Measurements from ENCODE around the gene PRKCD. TPM values are rescaled to one million over a fixed set of nuclear protein-coding genes. Genes with fewer than 3 reads are reported as not detected.

The PRKCD gene
- polyA plus RNA-seq, 4 donors, result 17.8 to 26.4 (median 23.4) TPM

GRCh38 chr3:53229606-53230005, 68.6 kb downstream of the PRKCD start:
- no peak for DNase-seq (ENCODE audit: low read depth in 4 of 4, low spot score in 2 of 4)

DNA sequence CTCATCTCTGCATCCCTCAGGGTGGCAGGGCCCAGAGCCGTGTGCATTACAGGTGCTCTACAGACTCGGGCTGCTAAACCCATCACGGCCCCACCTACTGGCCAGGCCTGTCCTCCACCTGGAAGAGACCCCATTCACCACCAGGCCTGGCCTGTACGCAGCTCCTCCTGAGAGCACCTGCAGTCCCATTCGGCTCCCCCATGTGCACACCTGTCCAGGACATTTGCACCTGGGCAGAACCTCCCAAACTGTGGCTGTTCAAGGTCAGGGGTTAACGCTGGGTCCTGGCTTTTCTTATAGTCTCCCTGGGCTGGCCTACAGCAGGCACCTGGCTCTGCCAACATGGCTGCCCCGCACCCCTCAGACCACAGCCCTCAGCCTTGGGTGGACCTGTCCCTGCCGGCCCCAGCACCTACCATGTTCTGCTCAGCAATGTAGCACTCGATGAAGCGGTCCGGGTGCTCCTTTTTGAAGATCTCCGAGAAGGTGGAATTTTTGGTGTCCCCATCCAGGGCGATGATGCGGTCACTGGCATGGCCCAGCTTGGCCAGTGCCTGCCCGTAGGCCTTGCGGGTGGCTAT, 69.1 kb downstream of the PRKCD start:
- DNase-seq (ENCODE audit: low read depth in 4 of 4, low spot score in 2 of 4), result no peak

- DNase-seq (ENCODE audit: low read depth in 4 of 4, low spot score in 2 of 4), result no peak
These were observed 69.8 kb downstream of the PRKCD start for GRCh38 chr3:53230789-53231188.

- DNase-seq (ENCODE audit: low read depth in 4 of 4, low spot score in 2 of 4), result no peak
These were observed 70.8 kb downstream of the PRKCD start for GRCh38 chr3:53231532-53232511.

DNA sequence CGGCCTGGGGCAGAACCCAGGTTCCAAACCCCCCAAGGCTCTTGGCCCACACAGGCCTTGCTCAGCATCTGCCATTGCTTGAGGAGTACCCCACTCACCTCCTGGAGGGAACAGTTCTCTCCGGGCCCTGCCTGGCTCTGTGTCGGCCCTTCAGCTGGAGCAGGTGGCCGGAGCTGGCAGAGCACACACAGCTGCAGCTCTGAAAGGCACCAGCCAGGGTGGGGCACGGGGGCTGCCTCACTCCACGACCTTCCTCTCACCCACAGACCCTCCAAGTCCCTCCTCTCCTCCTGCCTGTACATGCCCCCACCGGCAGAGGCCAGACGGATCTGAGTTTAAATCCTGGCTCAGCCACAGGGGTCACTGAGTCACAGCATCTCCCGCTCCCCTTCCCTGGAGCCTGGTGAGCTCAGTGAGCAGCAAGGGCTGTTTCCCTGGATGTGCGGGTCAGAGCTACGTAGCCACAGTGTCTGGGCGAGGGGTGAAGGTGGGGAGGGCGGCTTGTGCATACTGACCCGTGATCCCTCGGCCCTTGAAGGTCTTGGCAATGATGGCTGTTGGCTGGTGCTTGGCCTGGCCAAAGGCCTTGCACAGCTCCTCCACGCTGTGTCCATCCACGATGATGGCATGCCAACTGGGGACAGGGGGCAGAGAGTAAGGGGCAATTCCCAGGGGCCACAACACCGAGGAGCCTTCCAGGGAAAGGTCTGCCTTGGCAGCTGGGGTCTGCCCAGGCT, 71.8 kb downstream of the PRKCD start:
- no peak for DNase-seq (ENCODE audit: low read depth in 4 of 4, low spot score in 2 of 4)

GRCh38 chr3:53234130-53234840, 73.3 kb downstream of the PRKCD start:
- DNase-seq (ENCODE audit: low read depth in 4 of 4, low spot score in 2 of 4), result no peak

GRCh38 chr3:53234841-53235232, 73.8 kb downstream of the PRKCD start:
- DNase-seq (ENCODE audit: low read depth in 4 of 4, low spot score in 2 of 4), result no peak

DNA sequence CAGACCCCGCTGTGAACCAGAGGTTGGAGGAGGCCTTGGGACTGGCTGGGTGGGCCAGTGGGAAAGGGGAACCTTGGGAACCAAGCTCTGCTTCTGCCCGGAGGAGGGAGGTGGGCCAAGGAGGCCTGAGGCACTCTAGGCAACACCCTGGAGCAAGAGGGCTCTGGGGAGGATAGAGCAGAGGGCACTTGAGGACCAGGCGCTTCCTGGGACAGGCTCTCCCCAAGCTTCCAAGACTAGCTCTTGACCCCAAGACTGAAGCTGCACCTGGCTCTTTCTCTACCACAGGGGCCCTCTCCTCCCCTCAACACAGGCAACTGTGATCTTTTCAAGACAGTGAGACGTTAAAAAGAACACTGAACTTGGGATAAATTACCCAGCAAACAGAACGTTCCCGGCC, 74.5 kb downstream of the PRKCD start:
- DNase-seq (ENCODE audit: low read depth in 4 of 4, low spot score in 2 of 4), result no peak

DNA sequence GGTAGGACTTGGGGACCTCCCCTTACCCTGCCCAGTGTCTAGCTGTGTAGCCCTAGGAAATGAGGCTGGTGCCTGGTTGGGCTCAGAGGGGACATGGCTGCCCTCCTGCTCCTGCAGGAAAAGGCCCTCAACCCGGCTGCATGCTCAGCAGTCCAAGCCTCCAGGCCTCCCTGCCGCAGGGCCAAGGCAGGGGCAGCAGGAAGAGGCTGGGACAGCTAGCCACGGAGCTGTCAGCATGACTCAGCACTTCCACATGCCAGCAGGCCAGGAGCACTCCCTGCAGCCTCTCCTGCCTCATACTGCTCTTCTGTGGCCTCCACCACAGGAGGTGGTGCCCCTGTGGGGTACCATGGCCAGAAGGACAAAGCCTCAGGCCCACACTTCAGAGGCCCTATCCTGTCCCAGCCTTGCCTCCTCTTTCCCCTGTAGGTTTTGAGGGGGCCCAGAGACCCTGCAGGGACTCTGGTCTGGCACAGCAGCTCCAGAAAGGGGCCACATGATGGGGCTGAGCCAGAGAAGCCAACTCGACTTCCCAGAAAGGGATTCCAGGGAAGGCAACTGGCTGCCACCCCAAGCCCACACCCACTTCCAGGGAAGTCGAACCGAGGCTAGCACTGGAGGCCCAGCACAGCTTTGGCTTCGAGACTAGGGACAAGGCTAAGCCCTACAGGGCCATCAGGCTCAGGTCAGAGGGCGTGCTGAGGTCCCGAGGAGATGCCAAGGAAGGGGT, 75.3 kb downstream of the PRKCD start:
- no peak for DNase-seq (ENCODE audit: low read depth in 4 of 4, low spot score in 2 of 4)

DNA sequence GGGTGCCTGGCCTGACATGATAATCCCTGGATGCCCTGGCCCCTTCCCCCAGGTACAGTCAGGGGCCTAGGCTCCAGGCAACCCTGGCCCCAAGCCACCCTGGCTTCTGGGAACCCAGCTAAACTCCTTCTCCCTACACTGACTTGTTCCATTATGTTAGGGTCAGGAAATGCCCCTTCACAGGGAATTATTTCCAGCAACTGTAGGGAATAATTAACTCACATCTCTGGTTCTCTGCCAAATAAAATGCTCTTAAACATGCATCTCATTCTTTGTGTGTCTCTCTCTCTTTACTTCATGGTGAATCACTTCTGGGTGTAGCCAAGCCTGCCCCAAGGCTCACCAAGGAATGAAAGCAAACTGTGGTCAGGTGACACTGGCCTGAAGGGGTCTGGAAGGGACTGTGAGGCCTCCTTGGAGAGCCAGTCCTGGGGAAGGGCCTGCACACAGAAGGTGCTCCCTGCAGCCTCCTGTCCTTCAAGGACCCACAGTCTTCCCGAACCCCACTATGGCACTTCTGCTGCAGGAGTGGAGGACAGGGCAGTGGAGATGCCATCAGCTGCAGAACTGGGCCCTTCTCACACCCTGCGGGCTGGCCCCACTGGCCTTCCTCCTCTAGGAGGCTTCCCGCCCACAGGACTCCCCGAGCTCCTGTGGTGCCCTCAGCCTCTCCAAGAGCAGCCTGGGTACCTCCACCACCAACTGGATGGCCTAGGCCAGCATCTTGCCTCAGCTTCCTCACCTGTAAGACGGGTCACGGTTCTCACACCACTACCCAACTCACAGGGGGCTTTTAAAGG, 77.2 kb downstream of the PRKCD start:
- peak in 3 of 4 donors; percentile 20 to 65 (median 35) for DNase-seq (ENCODE audit: low read depth in 4 of 4, low spot score in 2 of 4)

DNA sequence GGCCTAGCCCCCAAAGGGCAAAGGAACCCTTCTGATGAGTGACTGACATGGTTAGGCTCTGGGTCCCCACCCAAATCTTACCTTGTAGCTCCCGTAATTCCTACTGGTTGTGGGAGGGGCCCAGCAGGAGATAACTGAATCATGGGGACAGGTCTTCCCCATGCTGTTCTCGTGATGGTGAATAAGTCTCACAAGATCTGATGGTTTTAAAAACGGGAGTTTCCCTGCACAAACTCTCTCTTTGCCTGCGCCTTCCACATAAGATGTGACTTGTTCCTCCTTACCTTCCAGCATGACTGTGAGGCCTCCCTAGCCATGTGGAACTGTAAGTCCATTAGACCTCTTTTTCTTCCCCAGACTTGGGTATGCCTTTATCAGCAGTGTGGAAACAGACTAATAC, 77.9 kb downstream of the PRKCD start:
- DNase-seq (ENCODE audit: low read depth in 4 of 4, low spot score in 2 of 4), result no peak

DNA sequence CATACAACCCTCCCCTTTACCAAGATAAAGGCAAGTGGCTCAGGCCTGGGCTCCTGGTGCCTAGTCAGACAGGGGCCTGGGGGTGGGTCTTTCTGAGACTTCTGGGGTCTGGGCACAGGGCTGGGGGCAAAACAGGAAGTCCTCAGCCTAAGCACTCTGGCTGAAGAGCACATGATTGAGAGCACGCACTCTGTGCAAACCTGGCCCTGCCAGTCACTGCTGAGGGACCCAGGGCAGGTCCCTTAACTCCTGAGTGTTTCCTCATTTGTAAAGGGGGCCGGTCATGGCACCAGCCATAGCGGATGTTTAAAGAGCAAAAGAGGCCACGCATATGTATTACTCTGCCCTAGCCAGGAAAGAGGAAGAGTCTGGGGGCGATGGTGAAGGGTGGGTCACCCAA, 78.8 kb downstream of the PRKCD start:
- DNase-seq (ENCODE audit: low read depth in 4 of 4, low spot score in 2 of 4), result no peak

DNA sequence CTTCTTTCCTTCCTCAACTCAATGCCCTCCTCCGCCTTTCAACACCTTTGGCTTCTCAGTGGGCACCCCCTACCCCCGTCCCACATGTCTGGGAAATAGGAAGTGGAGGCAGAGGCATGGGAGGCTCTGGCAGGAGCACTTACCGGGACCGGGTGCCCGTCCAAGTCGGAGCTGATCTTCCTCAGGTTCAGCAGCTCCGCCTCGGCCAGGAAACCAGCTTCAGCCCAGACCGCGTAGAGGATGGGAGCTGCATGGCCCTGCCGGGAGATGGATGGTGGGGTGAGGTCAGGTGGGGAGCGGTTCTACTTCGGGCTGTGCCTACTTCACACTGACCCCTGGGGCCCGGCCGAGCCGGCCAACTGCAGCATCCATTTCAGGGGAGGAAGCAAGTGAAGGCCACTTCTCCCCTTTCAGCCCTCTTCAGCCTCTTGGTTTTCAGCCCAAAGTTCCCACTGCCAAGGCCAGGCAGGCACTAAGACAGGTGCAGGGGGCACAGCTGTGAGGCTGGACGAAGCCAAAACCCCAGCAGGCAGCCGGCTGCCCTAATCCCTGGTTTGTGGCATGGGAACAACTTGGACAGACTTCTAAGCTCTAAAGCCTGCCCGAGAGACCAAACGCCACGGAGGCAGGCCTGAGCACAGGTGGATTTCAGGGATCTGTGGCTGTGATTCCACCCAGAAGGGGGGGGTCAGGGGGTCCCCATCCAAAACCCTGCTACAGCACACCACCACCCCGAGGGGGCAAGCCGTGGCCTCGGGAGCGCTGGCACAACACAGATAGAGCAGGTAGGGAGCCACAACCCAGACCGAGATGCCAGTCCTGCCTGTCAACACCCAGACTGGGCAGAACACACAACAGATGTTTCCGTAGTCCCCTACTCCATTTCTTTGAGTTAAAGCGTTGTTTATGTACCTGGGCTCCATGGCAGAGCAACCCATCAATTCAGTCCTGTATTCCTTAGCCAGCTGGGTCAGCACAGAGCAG, 80.3 kb downstream of the PRKCD start:
- no peak for DNase-seq (ENCODE audit: low read depth in 4 of 4, low spot score in 2 of 4)

DNA sequence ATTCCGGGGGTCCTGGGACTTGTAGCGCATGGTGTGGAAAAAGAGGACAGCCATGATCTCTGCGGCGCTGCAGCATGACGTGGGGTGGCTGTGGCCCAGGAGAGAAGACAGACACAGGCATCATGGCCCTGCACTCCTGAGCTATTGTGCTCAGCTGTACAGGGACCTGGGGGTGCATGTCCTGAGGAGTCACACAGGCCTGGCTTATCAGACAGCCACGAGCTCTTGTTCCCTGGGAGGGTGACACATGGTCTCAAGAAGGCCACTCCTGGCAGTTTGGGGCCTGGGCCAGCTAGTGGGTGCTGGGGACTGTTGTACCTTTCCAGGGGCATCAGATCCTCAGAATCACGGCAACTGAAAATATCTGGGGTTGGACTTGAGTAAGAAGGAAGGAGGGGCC, 81.1 kb downstream of the PRKCD start:
- DNase-seq (ENCODE audit: low read depth in 4 of 4, low spot score in 2 of 4), result no peak
